Measurements from ENCODE around the gene CTNNBL1.

Gene CTNNBL1

DNA sequence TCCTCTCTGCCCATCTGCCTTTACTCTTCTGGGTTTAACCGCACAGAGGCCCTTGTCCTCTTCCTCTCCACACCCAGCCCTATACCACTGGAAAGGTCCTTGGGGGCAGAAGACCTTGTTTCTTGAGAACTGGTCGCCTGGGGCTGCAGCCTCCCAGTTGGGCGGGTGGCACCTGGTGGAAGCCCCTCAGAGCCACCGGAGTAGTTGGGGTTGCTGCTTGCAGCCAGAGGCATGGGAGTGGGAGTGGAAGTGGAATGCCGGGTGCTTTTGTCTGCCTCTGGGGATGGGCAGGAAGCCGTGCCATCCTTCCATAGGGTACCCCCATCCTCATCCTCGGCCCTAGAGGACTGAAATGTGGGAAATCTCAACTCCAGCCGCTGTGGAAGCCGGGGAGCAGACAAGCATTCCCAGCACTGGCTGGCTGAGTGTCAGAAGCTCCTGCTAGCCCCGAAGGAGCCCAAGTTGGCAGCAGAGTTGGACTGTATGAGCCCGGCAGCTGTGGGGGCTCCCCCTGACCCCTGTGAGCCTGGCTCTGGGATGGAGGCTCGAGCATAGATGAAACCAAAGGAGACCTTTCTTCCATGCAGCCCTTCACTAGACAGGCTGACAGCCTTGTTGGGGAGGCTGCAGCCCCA lies 210.3 kb downstream of the CTNNBL1 start:
- DNase-seq: no peak

DNA sequence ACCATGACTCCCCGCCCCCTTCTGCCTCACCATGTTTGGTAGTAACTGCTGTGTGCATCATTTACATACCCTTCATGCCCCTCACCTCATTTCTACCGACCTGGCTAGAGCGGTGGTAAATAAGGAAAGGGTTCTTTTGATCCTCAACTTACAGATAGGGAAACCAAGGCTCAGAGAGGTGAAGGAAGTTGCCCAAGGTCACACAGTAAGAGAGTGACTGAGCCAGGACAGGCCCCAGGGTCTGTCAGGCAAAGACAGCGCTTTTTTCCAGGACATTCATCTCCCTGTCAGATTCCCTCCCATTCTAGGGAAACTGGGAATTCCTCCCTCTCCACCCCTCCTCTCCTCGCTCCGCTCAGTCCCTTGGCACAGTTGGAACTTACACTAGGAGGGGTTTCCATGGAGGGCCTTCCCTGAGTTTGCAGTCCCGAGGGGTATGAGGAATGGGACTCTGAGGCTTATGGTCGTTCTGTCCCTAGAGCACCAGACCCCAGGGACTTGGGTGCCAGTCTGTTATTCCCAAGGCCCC lies 211.1 kb downstream of the CTNNBL1 start:
- DNase-seq: no peak

DNA sequence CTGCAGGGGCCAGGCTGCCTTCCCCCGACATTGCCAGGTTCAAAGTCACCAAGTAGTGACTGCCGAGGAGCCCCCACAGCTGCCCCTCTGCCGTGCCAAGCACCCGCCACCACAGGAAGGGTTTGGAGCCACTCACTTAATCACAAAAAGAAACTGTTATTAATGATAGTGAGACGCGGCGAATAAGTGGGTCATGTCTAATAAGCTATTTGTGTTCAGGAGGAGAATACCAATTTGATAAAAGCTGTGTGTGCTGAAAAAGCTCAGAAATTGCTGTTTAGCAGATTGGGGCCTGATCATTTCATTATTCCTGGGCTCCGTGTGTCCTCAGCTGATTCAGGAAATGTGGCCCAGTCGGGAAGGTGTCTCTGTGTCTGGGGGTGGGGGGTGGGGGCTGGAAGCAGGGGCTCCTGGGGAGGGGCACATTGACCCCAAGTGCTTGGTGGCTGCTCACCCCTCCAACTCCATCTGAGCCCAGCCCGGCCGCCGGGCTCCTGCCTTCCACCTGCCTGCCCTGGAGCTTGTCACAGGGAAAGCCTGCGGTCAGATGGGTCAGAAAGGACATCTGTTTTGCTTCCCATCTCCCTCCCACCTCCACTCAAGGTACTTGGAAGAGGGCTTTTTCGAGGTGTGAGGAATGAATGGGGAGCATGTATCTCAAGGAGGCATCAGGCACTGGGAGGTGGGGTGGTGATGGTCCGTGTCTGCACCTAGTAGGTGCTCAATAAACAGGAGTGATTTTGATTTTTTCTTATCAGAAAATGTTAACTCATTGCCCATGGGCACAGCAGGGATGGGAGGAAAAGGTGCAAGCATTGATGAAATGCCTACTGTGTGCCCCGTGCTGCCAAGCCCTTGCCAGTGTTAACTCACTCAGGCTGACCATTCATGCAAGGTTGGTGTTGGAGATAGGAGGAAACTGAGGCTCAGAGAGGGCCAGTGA lies 212.1 kb downstream of the CTNNBL1 start:
- DNase-seq: no peak

DNA sequence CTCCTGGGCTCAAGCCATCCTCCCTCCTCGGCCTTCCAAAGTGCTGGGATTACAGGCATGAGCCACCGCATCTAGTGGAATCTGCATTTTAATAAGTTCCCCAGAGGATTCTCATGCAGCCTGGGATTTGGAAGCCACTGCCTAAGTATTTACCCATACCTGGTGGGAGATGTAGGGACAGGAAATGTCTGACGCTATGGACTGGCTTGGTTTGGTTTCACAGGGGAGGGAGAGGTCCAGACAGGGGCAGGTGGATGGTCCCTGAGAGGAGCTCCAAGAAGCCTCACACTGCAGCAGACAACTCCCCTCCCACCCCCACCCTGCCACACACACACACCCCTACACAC lies 213.5 kb downstream of the CTNNBL1 start:
- no peak for DNase-seq

DNA sequence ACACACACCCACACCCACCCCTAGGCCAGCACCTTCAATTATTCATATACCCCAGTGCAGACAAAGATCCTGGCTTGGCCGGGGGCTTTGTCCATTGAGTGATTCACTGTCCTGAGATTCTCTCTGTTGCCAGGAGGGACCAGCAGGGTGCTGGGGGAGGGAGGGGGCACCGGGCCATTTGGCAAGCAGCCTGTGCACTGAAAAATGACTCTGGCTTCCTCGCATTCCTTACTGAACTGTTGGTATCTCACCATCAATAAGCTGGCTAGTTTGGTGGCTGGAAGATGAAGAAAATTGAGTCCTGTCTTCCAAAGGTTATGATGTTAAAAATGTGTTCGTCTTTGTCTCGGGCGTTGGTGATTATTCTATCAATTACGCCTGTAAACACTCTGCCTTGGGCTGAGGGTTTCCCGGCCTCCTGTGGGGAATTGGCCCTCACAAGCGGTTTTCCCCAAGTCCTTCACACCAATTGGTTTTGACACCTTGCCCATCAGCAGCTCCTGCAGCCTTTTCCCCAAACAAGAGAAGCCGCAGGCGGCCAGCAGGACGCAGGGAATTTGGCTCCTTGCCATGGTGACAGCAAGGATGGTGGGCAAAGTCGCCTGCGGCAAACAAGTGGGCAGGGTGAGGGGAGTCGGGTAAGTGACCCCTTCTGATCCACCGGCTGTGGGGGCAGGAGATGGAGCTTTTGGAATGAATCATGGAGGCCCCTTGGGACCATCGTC lies 214.0 kb downstream of the CTNNBL1 start:
- DNase-seq: no peak

DNA sequence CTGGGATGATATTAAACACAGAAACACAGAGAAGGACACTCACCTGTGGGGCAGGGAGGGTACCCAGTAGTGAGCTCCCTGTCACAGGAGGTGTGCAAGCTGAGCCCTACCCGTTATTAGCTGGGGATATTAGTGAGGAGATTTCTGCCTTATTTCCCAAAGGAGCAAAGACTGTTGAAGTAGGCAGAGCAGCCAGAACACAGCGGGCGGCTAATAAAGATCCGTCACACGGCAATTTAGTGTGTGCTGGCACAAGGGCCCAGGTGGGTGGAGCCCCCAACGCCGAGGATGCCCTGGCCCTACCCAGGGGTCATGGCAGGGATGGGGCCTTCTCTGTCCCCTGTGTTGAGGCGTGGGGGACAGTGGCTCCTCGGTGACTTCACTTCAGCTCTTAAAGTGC lies 217.4 kb downstream of the CTNNBL1 start:
- DNase-seq: no peak

DNA sequence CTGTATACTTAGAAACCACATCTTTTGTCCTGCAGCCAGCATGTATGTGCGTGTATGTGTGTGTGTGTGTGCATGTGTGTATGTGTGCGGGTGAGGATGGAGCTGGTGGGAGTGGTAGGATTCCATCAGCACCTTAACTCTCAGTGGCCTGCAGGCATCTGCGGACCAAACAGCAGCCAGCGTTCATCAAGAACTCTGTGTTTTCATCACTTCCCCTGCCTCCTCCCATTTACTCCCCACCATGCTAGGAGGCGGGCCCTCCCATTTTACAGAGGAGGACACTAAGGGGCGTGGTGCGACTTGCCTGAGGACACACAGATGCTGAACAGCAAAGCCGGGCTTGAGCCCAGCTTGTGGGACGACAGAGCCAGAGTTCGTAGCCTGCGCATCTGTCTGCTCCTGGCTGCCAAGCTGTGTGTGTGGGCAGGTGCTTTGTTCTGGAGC lies 218.0 kb downstream of the CTNNBL1 start:
- DNase-seq: no peak

DNA sequence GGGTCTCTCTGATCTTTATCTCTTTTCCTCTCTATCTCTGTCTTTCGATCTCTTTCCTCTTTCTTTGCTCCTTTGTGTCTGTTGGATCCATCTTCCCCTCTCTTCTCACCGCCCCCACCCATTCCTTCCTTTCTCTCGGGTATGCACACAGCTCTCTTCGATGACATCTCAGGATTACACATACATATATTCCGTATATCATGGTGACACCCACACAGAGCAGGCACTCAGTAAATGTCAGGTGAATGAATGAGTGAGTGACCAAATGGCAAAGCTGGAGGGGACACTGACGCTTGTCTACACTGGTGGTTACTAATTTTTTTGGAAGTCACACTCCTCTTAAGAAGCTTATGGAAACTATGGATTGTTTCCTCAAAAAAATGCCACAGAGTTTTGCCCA lies 219.0 kb downstream of the CTNNBL1 start:
- no peak for DNase-seq

DNA sequence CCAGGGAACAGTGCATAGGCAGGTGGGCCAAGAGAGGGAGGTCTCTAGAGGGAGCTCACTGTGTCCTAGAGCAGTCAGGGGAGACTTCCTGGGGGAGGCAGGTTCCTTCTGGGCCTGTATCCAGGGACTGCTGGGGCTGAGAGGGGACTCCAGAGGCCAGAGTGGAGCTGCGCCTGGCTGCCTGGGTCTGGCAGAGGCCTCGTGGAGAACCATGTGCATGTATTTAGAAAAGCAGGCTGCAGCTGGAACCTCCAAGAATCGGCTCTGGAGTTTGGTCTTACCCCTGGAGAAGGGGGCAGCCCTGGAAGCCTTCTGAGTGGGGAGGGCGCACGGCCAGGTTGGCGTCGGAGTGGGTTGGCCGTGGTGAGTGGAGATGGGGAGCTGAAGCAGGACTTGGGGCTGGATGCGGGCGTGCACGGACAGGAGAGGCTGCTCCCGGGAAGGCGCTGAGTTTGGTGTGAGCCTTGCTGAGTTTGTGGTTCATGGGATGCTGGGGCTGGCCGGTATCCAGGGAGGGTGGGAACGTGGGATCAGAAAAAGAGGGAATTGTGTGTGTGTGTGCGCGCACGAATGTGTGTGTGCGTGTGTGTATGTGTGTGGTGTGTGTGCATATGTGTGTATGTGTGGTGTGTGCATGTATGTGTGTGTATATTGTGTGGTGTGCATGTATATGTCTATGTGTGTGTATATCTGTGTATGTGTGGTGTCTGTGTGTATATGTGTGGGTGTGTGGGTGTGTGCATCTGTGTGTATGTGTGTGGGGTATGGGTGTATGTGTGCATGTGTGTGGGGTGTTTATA lies 219.9 kb downstream of the CTNNBL1 start:
- DNase-seq: no peak

DNA sequence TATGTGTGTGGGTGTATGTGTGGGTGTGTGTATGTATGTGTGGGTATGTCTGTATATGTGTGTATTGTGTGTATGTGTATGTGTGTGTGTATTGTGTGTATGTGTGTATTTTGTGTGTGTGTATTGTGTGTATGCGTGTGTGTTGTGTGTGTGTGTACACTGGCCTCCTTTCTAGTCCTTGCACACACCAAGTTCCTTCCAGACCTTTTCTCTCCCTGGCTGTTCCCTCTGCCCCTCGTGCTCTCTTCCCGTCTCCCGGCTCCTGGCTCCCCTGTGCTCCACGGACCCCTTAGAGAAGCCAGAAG lies 220.5 kb downstream of the CTNNBL1 start:
- DNase-seq: no peak

DNA sequence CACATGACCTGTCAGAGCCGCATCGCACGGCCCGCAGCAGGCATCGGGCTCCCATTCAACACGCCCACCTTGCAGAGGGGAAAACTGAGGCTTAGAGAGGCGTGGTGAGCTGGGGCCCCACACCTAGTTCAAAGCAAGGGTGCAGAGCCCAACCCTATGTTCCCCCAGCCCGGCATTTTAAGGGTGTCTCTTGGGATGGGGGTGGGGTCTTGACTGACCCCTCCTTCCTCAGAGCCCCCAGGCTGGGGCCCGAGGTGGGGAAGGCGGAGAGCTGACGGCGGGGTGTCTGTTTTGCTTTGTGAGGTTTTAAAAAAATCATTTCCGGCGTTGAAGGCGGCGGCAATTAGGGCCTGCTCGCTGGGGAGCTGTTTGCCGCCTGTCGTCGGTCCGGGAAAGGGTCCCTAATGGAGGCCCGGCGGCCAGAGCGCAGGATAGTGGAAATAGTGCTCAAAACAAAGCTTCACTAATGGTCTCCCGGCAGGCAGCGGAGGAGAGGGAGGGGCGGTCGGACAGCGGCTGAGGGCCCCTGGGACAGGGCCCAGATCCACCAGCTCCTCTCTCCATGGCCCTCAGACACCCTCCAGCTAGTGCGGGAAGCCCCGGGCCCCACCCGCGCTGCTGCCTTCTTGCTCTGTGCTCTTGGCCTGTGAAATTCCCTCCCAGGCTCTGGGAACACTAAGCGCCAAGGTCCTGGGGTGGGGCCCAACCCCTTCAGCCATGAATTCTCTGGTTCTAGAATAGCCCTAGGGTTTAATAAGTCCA lies 221.0 kb downstream of the CTNNBL1 start:
- DNase-seq: no peak

DNA sequence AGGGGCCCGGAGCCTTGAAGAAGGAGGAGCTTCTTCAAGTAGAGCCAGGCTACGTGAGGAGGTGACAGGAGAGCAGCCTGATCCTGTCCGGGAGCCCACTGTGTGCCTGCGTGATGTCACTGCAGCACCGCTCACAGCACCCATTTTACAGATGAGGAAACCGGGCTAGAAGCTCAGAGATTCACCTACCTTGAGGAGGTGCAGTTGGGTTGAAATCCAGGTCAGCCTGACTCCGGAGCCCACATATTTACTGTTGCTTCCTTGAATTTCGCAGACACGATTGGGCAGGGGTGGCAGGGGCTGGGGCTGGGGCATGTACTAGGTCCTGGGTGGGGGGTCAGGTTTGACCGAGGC lies 221.6 kb downstream of the CTNNBL1 start:
- DNase-seq: no peak

DNA sequence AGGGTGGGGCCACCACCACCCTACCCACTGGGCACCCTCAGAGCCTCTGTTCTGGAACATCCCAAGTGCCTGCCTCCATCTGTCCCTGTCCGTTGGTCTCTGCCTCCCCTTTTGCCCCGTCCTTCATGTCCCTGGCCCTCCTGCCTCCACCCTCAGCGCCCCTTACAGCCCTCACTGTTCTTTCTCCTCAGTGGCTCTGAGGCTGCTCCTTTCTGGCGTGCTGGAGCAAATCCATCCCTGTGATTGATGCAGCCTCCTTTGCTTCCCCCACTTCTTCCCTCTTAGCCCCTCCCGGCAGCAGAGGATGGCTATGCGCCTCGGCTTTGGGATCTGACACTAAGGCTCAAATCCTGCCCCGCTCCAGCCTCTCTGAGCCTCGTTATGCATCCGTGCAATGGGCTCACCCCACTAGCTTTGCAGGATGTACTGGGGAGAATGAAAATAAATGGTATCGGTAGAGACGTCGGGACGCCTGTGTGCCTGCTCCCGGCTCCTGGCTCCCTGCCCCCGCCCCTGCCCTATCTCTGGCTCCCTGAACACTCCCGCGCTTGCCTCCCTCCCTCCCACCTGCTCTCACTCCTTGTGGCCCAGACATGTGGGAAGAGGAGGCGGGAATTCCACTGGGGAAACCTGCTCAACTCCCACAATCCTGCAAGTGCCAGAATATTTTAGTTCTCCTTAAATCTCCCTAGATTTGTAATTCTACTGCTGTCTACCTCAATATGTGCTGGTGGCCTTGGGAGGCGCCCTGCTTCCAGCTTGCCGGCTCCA lies 222.2 kb downstream of the CTNNBL1 start:
- DNase-seq: no peak

DNA sequence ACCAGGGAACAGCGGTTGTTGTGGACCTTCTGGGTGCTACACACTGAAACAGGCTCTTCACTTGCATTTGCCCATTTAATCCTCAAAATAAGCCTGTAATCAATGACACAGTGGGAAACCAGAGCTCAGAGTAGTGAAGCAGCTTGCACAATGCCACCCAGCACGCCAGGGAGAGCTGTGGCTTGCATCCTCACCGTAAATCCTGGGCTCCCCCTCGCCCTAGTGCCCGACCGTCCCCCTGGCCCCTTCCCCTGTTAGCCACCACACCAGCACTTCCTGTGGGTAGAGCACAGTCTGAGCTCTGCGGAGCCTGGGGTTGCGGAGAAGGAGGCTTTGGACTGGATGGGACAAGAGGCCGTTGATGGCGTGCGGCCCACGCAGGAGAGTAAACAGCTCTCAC lies 223.6 kb downstream of the CTNNBL1 start:
- DNase-seq: no peak

DNA sequence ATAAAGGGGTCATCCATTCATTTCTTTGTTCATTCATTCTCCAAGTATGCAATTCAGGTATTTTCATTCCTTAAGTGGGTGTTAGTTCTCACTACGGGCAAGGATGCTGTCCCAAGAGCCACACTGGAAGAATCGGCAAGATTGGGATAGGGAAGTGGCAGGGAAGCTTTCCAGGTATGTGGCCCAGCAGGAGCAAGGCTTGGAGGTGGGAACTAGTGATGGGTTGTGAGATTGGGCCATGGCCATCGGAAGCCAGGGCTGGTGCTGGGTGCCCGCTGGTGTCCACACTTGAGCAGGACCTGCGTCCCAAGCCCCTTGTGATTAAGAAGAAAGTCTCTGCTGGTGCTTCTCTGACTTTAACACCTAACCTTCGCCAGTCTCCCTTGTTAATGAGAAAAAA lies 224.2 kb downstream of the CTNNBL1 start:
- no peak for DNase-seq

DNA sequence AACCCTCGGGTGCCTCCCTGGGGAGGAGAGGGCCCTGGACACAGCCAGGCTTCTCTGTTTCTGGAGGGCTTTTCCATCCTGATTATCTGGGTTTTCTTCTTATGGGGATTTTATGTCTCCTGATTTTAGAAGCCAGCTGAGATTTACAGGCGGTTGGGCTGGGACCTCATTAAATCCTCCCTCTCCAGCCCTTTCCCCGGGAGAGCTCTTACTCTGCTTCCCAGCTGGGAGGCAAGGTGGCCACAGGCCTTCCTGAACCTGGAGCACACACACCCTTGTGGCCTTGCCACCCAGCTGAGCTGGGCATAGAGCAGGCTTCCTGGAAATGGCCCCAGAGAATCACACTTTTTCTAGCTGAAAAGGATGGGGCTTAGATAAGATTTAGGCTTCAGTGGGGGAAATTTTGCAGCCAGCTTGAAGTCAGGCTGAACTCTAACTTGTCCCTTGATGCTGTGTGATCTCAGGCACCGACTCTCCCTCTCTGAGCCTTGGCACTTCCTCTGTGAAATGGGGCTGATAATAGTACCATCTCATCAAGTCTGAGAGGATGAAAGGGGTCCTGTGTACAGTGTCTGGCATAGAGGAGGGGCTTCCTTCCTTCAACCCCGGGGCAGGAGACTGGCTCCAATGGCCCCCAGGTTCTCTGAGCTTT lies 225.7 kb downstream of the CTNNBL1 start:
- no peak for DNase-seq

DNA sequence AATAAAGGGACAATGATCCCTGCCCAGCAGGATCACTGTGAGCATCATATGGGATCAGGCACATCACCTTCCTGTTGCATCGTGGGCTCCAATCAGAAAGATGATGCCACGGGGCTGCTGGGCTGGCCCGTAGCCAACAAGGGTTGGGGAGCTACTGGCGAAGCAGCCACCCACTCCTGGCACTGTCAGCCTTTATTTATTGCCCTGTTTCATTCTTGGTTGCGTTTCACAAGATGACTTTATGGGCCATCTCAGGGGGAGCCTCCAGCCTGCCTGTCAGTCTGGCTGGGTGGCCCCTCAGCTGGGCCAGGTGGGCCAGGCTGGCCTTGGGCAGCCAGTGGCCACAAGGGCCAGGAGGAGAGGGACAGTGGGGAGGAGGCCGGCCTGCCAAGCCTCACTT lies 226.4 kb downstream of the CTNNBL1 start:
- DNase-seq: no peak

DNA sequence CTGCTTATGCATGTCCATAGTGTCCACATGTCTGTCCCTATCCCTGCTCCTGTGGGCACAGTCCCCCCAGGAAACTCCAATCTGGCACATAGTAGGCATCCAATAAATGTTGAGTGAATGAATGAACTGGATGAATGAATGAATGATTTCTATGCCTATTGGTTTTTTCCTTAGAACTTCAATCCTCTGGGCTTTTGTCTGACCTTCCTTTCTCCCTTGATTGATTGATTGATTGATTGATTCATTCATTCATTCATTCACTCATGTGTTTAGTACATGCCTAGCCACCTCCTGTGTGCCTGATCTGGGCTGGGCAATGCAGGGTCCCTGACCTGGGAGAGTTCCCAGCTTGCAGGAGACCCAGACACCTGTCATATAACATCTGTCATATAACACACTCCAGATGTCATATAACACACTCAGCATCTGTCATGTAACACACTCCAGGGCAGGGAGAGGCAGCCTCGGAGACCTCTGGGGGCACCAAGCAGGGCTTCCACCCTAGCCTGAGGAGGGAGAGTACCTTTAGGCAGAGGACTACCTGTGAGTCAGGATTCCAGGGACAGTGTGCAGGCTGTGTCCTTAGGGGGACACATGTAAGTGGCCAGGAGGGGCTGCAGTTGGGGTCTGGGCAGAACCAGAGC lies 227.0 kb downstream of the CTNNBL1 start:
- no peak for DNase-seq

DNA sequence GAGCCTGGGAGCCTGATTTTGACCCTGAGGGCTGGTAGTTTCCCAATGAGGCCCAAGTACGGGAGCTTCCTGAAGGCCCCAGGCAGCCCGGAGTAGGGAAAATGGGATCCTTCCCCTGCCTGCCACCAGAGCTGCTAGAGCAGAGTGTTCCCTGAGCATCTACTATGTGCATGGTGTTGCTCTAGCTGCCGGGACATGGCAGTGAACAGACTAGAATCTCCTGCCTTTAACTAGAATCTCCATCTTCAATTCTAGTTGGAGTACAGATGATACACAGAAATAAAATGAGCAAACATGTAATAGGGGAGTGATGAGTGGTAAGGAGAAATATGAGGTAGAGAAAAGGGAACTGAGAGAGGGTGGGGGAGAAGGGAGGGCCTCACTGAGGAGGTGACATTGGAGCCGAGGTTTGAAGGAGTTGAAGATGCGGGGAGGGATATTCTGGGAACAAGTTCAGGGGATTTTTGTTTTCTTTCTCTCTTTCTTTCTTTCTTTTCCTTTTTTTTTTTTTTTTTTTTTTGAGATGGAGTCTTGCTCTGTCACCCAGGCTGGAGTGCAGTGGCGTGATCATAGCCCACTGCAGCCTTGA lies 227.6 kb downstream of the CTNNBL1 start:
- no peak for DNase-seq

All from cerebellar nuclear complex (tissue), 1 donor.